GM12864 (cell line): ENCODE measurements around the gene FGFR1OP2.

Experiments
- DNase-seq: peaks from one replicate; pipeline ENCODE4 v3.0.0-alpha.2; 2011; ENCODE audit warnings: low read depth
- H3K4me3 ChIP-seq: 2 replicates; pipeline ENCODE4 v1.5.1; 2011; ENCODE audit warnings: mild to moderate bottlenecking, low read depth, low read length, control low read depth
- TF ChIP-seq, protein P1 (sequence below): IDR thresholded peaks from 2 replicates; pipeline ENCODE4 v1.5.1; 2011; ENCODE audit warnings: low read depth, mild to moderate bottlenecking, moderate library complexity, low read length, control low read depth, inconsistent platforms; ENCODE audit errors: missing control alignments

FGFR1OP2 gene

DNA sequence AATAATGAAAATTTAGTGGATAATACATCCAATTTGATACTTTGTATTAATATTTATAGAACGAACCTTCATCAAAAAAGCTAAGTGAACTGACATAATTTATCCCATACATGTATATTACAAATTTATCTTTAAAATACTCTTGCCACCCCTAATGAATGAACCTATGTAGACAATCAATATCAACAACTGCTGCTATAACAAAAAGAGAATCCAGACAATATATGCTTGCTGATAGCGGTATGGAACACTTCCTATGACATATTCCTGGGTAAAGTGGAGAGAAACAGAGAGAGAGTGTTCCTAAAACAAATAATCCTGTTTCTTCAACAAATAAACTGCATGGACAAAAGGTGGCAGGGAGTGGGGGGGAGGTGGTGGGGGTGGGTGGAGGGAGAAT, 44.6 kb downstream of the FGFR1OP2 start:
- no peak overlapping the region for H3K4me3 ChIP-seq
- DNase-seq, result no peak
- TF ChIP-seq, protein P1, sequence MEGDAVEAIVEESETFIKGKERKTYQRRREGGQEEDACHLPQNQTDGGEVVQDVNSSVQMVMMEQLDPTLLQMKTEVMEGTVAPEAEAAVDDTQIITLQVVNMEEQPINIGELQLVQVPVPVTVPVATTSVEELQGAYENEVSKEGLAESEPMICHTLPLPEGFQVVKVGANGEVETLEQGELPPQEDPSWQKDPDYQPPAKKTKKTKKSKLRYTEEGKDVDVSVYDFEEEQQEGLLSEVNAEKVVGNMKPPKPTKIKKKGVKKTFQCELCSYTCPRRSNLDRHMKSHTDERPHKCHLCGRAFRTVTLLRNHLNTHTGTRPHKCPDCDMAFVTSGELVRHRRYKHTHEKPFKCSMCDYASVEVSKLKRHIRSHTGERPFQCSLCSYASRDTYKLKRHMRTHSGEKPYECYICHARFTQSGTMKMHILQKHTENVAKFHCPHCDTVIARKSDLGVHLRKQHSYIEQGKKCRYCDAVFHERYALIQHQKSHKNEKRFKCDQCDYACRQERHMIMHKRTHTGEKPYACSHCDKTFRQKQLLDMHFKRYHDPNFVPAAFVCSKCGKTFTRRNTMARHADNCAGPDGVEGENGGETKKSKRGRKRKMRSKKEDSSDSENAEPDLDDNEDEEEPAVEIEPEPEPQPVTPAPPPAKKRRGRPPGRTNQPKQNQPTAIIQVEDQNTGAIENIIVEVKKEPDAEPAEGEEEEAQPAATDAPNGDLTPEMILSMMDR, result no peak

DNA sequence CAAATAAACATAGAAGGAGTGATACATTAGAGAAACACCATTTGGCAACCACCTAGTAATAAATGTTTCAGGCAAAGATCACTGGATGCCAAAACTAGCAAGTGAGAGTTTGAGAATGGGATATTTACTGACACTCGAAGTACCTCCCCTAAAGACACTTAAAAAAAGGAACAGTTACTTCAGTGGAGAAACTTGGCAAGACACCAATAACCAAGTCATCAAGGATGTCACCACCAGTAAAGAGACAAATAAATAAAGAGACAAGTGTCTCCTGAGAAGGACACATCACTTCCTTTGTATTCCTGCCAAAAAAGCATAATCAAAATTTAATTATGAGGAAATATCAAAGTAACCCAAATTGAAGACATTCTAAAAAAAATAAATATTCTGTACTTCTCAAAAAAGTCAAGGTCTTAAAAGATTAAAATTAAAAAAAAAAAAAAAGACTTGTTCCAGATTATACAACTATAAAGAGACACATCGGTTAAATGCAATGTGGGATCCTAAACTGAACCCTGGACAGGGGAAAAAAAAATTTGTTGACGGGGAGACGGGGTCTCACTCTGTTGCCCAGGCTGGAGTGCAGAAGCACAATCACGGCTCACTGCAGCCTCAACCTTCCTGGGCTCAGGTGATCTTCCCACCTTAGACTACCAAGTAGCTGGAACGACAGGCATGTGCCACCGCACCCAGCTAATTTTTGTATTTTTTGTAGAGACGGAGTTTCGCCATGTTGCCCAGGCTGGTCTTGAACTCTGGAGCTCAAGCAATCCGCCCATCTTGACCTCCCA, 49.6 kb downstream of the FGFR1OP2 start:
- no peak for DNase-seq
- TF ChIP-seq, protein P1, result no peak
- H3K4me3 ChIP-seq, result no peak overlapping the region

DNA sequence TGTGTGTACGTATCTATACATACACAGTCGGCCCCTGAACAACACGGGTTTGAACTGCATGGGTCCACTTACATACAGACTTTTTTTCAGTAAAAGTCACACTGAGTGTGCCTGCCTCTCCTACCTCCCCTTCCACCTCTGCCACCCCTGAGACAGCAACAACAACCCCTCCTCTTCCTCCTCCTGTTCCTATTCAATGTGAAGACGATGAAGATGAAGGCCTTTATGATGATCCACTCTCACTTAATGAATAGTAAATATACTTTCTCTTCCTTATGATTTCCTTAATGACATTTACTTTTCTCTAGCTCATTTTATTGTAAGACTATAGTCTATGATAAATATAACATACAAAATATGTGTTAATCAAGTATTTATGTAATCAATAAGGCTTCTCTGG, 50.4 kb downstream of the FGFR1OP2 start:
- TF ChIP-seq, protein P1, result no peak
- DNase-seq, result no peak
- H3K4me3 ChIP-seq, result no peak overlapping the region

DNA sequence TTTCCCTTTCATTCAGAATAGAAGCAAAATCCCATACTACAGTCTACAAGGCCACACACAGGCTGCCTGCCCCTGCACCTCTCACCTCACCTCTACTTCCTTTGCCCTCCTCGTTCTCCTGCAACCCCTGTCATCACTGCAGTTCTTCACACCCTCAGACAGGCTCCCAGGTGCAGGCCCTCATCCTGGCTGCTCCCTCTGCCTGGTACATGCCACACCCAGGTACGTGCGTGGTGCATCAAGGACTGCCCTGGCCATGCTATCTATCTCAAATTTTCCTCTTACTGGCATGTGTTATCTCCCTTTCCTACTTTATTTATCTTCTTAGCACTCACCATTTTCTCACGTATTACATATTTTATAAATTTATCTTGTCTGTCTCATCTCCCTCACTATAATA, 51.6 kb downstream of the FGFR1OP2 start:
- TF ChIP-seq, protein P1, result no peak
- H3K4me3 ChIP-seq, result no peak overlapping the region
- DNase-seq, result no peak

DNA sequence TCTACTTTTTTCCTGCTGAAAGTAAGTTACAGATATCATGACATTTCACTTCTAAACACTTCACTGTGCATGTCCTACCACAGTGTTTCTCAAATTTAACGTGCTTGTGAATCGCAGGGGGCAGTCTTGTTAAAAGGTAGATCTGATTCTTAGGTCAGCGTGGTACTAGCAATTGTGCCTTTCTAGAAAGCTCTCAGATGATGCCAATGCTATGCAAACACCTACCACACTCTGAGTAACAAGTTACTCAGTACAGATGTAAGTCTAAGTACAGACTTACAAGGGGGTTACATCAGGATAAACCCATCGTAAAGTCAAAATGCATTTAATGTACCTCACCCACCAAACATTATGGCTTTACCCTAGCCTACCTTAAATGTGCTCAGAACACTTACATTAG, 53.6 kb downstream of the FGFR1OP2 start:
- no peak for DNase-seq
- H3K4me3 ChIP-seq, result no peak overlapping the region
- TF ChIP-seq, protein P1, result no peak

DNA sequence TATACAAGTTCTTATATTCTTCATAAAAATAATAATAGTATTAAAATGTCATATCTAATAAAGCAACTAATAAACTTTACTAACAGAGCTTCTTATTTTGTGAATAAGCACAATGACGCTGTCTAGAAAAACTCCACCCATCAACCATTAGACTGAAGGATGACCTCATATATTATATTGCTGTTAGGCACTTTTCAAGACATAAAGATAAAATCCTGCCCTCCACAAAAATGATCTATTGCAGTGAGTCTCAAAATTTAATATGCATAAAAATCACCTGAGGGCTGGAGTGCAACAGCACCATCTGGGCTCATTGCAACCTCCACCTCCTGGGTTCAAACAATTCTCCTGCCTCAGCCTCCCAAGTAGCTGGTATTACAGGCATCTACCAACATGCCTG, 55.8 kb downstream of the FGFR1OP2 start:
- DNase-seq, result no peak
- TF ChIP-seq, protein P1, result no peak
- H3K4me3 ChIP-seq, result no peak overlapping the region

DNA sequence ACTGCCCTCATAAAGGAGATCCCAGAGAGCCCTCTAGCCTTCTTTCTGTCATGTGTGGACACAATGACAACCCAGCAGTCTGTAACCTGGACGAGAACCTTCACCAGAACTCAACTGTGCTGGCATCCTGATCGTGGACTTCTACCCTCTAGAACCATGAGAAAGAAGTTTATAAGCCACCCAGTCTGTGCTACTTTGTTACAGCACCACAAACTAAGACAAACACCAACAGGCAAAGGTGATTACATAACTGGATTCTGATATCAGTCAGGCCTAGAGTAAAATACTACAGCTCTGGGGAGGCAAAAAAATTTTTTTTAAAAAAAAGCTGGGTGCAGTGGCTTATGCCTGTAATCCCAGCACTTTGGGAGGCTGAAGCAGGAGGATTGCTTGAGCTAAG, 57.4 kb downstream of the FGFR1OP2 start:
- DNase-seq, result no peak

More for the DNA sequence above, 57.4 kb downstream of the FGFR1OP2 start:
- TF ChIP-seq, protein P1, result no peak
- H3K4me3 ChIP-seq, result no peak overlapping the region
